GM04504 (cell line): ENCODE data around the gene IGSF10.
A peak's percentile ranks its signal among the peaks of the same experiment; 100 is the strongest.

ENCODE experiments used
- DNase-seq: peaks from one replicate; pipeline ENCODE4 v3.0.0-alpha.2; 2012; ENCODE audit warnings: low read depth

IGSF10 gene

DNA sequence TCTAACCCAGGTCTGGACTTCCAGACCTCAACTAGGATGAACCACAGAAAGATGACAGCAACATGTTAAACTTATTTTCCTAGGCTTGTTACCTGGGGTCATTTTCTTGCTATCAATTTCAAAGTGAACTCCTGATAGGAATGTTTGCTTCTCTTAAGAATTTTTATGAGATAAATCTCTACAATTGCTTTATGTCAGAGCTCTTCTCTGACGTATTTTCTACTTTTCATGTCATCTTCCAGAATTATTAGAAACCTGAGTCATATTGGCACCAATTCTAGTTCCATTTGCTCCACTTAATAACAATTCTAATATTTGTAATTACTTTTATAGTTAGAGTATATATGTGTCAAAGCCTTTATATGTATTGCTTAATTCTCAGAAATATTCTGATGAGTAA lies 2.1 kb upstream of the IGSF10 start:
- DNase-seq = no peak

DNA sequence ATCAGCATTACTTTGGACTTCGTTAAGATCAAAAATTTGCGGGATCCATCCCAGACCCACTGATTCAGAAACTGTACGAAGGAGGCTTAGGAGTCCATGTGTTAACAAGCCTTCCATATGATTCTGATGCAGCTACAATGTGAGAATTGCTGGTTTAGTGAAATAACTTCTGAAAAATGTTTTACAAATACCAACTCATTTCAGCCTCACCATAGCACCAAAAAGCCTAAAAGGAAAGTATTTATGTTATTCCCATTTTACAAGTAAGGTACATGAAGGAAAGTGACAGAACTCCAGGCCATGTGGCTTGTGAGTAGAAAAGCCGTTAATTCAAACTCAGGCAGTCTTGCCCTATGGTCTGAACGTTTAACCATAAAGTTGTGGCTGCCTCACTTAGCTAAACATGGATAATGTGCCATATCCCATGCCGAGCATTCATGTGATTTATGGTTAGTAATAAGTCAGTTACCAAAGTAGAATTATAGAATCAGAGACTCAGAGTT lies 1.5 kb upstream of the IGSF10 start:
- no peak for DNase-seq

DNA sequence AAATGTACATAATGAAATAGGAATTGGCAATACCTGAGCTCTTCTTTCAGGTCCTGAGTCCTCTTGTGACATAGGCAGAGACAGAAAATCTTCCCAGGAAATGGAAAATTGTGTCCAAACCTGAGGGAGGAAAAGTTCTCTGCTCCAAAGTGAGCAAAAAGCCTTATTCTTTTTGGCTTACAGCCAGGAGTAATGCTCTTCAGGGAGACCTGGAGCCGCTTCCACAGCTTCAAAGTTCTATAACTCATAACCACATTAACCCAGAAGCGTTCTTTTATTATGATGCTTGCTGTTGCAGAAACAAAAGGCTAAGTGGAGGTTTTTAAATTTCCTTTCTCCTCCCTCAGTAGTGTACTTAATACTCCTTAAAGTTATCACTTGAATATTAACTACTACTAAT lies 633 bp downstream of the IGSF10 start:
- no peak for DNase-seq

DNA sequence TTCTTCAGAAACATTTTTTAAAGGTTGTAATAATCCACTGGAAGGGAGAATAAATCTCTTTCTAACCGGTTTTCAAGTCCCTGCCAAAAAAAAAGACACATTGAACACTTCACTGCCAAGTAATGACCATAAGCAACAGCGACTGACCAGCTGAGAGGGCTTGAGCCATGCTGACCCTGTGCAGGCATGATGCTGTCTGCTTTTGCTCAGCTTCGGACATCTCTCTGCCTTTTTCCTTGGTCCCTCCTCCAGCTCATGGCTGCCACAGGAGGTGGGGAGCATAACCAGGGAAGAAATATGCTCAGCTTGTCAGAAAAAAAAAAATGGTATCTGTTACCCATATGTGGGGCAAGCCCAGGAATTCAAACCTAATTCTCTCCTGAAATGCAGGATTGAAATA lies 1.5 kb downstream of the IGSF10 start:
- no peak for DNase-seq

DNA sequence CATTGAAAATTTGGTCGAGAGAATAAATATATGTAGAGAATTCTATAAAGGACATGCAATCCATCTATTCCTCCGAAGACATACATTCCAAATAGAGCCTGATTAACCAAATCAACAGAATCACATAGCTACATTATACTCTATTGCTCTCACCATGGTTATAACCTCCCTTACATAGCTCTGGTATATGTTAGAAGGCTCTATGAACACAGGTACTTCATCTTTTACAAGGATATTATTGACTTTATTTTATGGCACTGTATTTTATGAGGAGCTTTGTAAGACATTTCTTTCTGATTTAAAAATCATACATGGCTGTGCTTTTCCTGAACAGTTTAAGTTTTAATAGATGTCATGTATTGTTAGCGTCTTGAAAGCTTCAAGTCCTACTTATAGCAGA lies 4.8 kb downstream of the IGSF10 start:
- no peak for DNase-seq

DNA sequence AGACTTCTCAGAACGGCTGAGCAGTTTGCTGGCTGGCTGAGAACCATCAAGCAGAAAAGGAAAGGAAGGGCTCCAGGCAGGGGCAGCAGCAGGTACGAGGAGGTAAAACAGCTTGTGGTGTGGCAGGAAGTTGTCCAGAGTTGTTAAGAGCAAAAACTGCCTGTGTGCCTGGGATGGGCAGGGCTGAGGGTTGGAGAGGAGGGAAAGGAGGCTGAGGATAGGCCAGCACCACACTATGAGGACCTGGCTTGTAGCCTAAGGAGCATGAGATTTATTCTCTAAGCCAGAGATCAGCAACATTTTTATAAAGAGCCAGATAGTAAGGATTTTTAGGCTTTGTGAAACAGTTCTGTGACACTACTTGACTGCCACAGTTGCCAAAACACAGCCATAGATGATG lies 8.0 kb downstream of the IGSF10 start:
- DNase-seq = no peak

DNA sequence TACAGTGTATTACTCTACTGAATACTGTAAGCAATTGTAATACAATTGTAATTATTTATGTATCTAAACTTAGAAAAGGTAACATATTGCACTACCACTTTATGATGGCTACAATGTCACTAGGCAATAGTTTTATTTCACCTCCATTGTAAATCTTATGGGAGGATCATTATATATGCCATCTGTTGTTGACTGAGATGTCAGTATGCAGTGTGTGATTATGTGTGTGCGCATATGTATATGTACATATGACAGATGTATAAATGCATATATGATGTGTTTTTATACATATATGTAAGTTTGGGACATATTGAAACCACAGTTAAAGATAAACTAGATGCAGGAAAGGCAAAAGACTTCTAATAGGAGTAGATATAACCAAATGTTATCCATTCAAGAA lies 8.5 kb downstream of the IGSF10 start:
- DNase-seq = no peak

DNA sequence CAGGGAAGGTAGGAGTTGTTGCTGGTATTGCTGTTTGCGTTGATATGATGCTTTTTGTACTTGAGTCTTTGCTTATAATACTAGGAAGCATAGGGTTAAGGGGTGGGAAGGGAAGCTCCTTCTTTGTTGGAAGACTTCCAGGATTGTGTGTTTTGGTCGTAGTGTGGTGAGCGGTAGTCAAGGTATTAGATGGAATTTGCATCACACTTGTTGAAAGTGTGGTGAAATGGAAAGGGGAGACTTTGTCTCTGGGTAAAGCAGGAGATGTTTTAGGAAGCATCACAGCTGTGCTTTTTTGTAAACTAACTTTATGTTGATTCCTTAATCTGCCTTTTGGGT lies 14.9 kb downstream of the IGSF10 start:
- no peak for DNase-seq

DNA sequence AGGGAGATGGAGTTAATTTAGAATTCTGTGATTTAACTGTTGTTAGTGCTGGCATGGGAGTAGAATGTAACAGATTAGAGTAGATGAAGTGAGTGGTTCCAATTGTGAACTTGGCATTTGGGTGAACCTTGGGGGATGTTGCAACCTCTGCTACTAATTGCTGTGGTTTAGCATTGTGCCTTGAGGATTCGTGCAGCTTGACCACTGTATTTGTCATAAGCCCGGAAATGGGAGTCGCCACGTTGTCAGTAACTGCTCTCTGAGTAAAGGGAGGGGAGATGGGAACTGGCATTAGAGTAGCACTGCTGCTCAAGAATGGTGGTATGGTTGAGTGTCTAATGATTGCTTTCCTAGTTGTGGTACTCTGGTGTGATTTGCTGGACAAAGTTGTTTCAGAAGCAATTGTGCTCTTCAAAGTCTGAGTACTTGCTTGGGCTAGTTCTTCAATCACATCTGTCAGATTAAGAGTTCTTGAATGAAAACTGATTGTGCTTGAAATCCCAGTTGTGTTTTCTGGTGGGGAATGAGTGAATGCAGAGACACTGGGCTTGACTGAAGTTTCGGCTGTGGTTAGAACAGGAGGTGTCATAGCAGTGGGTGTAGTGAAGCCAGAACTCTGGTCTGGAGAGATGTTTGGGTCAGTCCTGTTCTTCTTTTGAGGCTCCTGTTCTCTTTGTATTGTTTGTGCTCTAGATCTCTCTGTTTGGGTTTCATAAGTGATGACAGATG lies 15.4 kb downstream of the IGSF10 start:
- DNase-seq = peak; percentile 93

DNA sequence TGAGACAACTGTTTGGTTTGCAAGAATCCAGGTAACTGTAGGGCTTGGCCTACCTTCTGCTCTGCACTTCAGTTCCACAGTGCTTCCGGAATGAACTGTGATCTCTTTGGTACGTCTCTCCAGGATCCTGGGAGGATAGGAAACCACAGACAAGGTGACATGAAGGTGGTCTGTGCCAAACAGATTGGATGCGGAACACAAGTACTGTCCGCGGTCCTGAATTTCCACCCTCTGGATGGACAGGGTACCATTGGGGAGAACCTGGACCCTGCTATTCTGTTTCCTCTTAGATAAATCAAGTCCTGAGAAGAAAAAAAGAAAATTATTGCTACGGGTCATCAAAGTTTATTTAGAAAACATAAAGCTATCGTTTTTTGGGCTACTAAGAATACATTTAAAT lies 17.3 kb downstream of the IGSF10 start:
- DNase-seq = no peak

DNA sequence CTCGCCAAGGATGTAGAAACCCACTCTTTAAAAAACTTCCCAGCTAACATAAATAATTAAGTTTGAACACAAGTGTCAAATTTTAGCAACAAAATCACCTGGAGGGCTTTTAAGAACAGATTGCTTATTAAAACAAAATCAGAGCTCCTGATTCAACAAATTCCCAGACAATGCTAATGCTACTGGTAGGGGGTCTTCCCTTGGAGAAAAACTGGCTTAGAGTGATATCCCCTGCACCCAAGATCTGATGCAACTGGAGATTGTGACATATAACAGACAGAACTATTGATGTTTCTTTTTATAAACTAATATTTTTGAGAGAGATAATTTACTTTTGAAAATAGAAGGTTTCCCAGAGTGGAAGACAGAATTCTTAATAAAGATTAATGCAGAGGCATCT lies 19.9 kb downstream of the IGSF10 start:
- no peak for DNase-seq

DNA sequence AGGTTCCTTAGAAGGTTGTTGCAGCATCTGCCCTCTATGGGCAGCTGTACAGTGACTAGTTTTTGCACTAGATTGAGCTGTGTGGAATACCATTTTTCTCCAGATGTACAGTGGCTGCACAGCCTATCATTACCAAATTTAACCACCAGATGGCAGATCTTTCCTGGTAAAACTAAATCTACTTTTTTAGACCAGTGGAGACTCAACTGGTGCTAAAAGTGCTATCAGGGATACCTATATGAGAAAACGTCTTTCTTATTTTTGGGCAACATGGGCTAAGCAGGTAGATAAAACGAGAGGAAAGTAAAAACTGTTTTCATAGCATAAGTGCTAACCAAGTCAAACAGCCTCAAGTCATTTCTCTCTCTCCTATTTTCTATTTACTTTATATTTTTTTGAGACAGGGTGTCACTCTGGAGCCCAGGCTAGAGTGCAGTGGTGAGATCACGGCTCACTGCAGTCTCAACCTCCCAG lies 21.2 kb downstream of the IGSF10 start:
- peak; percentile 69 for DNase-seq

DNA sequence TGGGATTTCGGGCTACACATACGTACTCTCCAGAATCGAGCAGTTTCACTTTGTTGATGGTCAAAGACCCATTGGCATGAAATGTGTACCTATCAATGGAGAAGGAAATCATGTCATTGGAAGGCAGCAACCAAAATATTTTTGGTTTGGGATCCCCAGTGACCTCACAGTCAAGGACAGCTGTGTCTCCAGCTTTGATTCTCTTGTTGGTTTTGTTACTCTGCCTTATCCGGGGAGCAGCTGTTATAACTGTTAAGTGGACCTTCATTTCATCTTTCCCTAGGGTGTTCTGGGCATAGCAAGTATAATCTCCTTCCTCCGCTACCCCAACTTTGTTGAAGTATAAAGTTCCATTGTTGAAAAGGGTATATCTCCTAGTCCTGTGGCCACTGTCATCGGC lies 23.0 kb downstream of the IGSF10 start:
- DNase-seq = no peak

DNA sequence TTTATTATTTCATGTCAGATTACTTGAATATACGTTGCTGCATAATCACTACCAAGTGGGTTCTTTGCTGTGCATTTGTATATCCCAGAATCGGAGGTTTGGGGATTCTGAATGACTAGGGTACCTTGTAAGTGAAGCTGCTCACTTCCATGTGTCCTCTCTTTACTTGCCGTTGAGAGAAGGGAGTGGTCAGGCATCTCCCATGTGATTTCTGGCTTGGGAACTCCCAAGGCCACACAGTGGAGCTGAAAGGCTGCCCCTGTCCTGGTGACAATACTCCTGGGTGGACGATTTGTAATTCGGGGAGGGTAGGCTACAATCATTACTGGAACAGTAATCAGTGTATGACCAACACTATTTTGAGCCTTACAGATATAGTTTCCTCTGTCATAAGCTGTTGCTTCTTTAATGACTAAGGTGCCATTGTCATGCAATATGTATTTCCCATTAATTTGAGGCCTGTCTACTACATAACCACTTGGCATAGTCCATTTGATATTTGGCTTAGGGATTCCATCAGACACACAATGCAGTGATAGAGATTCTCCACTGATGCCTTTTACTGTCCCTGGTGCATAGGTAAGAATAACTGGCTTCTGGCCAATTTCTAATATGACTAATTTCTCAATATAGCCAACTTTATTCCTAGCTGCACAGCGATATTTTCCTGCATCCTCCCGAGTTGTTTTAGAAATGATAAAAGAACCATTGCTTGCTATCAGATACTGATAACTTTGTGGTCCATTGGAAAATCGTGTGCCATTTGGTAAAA lies 24.0 kb downstream of the IGSF10 start:
- no peak for DNase-seq

DNA sequence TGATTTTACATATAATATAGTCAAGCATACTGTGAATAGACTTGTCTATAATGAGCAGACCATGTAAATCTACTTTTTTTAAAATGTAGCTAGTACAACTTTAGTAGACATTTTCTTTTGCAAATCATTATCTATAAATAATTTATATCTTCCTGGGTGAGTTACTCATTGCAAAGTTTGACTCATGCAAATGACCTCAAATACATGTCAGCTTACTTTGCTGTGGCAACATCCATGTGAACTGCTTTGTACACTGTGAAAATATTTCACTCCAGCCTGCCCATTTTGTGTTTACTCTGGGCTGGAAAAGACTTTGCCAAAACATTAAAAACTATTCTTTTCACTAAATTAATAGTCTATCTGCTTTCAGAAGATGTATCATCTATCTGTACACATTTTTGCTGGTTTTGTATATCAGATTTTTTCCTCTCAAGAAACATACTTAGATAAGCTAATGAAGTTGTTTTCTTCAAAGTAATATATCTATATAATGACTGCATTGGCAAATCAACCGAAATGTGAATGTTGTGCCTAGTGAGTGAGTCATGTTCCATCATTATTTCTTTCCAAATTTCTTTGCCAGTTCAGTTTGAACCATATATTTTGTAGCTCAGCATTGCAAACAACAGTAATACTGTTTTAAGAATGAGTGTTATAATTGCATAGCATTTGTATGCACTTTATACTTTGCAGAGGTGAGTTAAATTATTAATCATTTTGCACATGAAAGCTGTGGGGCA lies 26.5 kb downstream of the IGSF10 start:
- DNase-seq = peak; percentile 87

DNA sequence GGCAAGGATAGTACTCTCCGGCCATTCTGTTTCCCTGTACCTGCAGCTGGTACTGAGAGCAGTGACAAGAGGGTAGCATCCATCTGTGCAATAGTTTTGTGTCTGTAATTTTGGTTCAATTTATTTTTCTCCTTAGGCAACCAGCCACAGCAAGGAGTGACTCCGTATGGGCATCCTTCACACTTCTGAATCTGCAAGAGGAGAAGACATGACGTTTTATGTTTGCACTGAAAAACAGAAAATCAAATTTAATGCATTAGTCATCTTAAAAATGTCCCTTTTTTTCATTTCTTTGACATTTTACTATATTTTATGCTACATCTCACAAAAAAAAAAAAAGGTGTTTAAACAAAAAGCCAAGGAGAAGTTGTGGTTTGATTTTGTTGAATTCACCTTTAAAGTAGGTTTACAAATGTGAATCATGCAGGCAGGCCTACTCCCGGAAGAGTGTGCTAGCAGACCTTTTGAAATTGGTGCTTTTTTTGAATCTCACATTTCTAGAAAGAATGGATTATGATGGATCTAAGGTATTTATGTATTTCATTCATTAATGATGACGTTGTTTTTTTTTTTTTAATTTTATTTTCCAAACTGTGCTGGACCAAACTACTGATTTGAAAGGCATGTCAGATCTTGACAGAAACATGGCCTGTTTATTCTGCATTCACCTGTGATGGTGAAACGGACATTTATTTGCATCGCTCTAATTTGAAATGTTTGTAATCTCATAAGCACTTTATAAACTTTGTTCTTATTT lies 28.1 kb downstream of the IGSF10 start:
- DNase-seq = no peak

DNA sequence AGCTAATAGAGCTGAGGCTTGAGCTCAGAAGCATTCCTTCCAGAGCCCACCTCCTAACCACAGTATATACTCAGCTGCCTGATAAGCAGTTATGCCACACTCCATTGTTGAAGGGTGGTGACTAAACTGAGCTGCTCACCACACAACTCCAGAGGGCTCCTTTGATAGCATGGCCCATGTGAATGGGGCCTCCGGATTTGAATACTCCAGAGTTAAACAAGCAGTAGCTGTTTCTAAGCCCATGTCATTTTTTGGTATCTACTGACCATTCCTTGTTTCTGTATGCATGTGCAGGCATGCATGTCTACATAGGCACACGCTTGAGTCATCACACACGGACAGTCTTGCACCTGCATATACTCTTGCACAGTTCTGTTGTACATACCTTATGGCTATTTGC lies 28.9 kb downstream of the IGSF10 start:
- DNase-seq = no peak

DNA sequence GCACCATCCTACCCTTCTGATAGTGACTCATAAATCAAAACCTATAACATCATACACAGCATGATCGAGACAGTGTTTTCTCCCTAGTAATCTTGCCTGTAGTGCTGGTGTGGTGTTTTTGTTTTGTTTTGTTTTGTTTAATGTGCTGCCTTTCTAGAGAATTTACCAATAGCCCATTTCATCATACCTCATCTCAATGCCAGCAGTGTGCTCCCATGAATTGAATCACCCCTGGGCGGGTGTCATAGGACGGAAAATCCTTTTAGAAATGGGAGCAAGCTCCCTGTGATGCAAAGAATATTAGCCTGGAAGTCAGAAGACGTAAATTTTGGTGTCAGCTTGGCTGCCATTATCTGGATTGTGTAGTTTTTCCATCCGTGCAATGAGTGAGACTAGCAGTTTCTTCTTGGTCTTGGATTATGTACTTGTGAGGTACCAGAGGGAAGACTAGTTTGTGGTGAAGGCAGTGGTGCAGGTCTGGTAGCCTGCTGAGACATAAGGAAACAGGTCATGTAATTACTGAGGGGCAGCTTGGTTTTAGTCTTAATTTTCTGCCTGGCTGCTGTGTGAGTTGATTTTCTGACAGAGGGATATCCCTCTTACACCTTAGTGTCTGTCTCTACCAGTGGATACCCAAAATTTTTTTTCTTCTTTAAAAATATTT lies 29.9 kb downstream of the IGSF10 start:
- DNase-seq = no peak

DNA sequence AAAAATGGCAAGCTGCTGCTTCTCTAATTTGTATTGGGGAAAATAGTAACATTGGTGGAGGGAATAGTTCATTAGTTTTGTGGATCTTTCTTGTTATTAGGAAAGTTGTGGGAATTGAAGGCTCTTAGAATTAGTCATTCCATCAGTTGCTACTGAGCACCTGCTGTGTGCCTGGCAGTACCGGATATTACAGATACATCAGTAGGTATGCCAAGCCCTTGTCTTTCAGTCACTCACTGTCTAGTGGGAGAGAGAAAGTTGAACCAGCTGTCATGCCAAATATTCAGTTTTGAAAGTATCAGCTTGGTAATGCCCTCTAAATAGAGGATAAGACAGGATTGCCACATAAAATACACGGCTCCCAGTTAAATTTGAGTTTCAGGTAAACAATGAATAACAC lies 32.5 kb downstream of the IGSF10 start:
- no peak for DNase-seq

DNA sequence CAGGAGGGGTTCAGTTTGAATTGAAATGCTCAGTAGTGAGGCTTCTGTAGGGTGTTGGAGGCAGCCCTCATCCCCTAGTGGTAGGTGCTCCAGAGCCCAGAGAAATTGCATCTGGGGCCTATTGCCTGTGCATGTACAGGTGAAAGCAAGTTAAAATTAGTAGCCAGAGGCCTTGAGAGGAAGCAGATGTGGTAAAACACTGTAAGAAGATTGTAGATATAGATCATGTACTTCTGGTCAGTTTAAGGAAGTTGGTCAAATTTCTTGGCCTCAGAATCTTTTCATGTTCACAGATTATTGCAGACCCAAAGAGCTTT lies 34.6 kb downstream of the IGSF10 start:
- no peak for DNase-seq

DNA sequence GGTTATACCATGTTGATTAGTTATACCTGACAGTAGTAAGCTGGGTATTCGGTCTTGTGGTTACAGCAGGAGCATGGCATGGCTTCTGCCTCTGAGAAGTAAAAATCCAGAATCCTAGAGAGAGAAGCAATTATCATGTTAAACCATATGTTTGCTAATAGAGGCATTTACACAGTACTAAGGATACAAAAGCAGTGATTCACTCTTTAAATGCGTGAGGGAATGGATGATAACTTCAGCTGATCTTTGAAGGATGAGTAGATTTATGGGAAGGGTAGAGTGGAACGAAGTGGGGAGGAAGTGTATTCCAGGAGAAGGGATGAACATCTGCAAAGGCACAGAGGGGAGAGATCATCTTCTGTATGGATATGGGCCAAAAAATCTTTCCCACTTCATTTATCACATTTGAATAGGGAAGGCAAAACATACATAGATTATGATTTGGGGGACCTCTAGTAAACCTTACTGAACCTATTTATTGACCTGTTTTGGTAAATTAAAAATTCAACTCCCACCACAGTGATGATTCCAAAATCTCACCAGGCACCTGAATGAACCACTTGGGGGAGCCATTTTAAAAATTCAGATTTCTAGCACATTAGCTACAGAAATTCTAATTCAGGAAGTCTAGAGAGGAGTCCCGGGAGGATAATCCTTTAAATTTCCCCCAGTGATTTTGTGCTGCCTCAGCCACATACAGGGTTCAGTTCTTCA lies 35.1 kb downstream of the IGSF10 start:
- no peak for DNase-seq
